ENCODE measurements around the gene DNAH8.

- TF ChIP-seq CTCF (IDR thresholded peaks at IDR 0.05) (no peak), EZH2phosphoT487 (IDR thresholded peaks at IDR 0.05) (no peak), EZH2 (IDR thresholded peaks at IDR 0.05) (no peak)
Measured at GRCh38 chr6:38990475-38990874, 275.4 kb downstream of the DNAH8 start.

All from neural progenitor cell (in vitro differentiated cells).